ENCODE measurements around the gene FGR. TPM values are rescaled to one million over a fixed set of nuclear protein-coding genes. Genes with fewer than 3 reads are reported as not detected.

Gene FGR
- polyA plus RNA-seq, 1 donor (not counting 4 experiments of a cell fraction or from before 2014, with no cell fraction given), result 0.04 TPM

- Histone ChIP-seq H2AFZ (ENCODE audit: control insufficient read depth, low read length) (no peak overlapping the region), H3K9me3 (ENCODE audit: control insufficient read depth, low read depth, low read length) (no peaks in the 10 kb centered on the region), H3K79me2 (ENCODE audit: control insufficient read depth, insufficient read depth, low read length) (peaks cover 3% of the 10 kb centered on the region), H3K9me1 (ENCODE audit: control insufficient read depth, extremely low read depth, insufficient read depth, low read length) (no peaks in the 10 kb centered on the region), H3K4me3 (ENCODE audit: control insufficient read depth in 2 of 3, extremely low read depth in 1 of 3, insufficient read depth in 2 of 3, low read depth in 1 of 3, low read length in 3 of 3) (no peak overlapping the region), H3K36me3 (ENCODE audit: control insufficient read depth in 2 of 2, extremely low read depth in 1 of 2, insufficient read depth in 2 of 2, low read length in 2 of 2) (peaks cover 0 to 8% of the 10 kb centered on the region in 2 experiments), H4K20me1 (ENCODE audit: control insufficient read depth, extremely low read depth, insufficient read depth, low read length) (no peaks in the 10 kb centered on the region), H3K27me3 (ENCODE audit: control insufficient read depth, extremely low read depth, insufficient read depth, low read length) (no peaks in the 10 kb centered on the region), H3K27ac (ENCODE audit: control insufficient read depth, insufficient read depth, low read length) (no peak overlapping the region), H3K4me2 (ENCODE audit: control insufficient read depth, extremely low read depth, insufficient read depth, low read depth, low read length) (no peak overlapping the region), H3K4me1 (ENCODE audit: control insufficient read depth, extremely low read depth, insufficient read depth, low read length) (peaks cover 7% of the 10 kb centered on the region), H3K9ac (ENCODE audit: control insufficient read depth, extremely low read depth, insufficient read depth, low read length) (no peak overlapping the region)
- DNase-seq (ENCODE audit: low read depth, low spot score) (no peak), FAIRE-seq (no peak)
- dilution Hi-C loops (cut with MboI; ENCODE audit: extremely low pct_ligation_motif_present, low sequenced_read_pairs), result no loop called here
- TF ChIP-seq, protein P1, sequence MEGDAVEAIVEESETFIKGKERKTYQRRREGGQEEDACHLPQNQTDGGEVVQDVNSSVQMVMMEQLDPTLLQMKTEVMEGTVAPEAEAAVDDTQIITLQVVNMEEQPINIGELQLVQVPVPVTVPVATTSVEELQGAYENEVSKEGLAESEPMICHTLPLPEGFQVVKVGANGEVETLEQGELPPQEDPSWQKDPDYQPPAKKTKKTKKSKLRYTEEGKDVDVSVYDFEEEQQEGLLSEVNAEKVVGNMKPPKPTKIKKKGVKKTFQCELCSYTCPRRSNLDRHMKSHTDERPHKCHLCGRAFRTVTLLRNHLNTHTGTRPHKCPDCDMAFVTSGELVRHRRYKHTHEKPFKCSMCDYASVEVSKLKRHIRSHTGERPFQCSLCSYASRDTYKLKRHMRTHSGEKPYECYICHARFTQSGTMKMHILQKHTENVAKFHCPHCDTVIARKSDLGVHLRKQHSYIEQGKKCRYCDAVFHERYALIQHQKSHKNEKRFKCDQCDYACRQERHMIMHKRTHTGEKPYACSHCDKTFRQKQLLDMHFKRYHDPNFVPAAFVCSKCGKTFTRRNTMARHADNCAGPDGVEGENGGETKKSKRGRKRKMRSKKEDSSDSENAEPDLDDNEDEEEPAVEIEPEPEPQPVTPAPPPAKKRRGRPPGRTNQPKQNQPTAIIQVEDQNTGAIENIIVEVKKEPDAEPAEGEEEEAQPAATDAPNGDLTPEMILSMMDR (optimal IDR thresholded peaks at IDR 0.05 in 1 of 3, IDR thresholded peaks at IDR 0.05 in 1 of 3, conservative IDR thresholded peaks at IDR 0.05 in 1 of 3; ENCODE audit: extremely low read depth in 1 of 3, insufficient read depth in 2 of 3, low read length in 3 of 3), result no peak
- TF ChIP-seq EZH2 (IDR thresholded peaks at IDR 0.05; ENCODE audit: low read length), result no peak
These were observed 29.3 kb upstream of the FGR start for GRCh38 chr1:27664291-27664690.

- peaks cover 0 to 3% of the 10 kb centered on the region in 2 experiments for H3K36me3 ChIP-seq (ENCODE audit: control insufficient read depth in 2 of 2, extremely low read depth in 1 of 2, insufficient read depth in 2 of 2, low read length in 2 of 2)
- H2AFZ ChIP-seq (ENCODE audit: control insufficient read depth, low read length), result peak overlapping the region; percentile 34
- H3K9ac ChIP-seq (ENCODE audit: control insufficient read depth, extremely low read depth, insufficient read depth, low read length), result no peak overlapping the region
- H3K4me2 ChIP-seq (ENCODE audit: control insufficient read depth, extremely low read depth, insufficient read depth, low read depth, low read length), result no peak overlapping the region
- H3K79me2 ChIP-seq (ENCODE audit: control insufficient read depth, insufficient read depth, low read length), result no peaks in the 10 kb centered on the region
- no peak overlapping the region for H3K27ac ChIP-seq (ENCODE audit: control insufficient read depth, insufficient read depth, low read length)
- FAIRE-seq, result peak; percentile 85
- no peak for DNase-seq (ENCODE audit: low read depth, low spot score)
- peaks cover 3% of the 10 kb centered on the region for H4K20me1 ChIP-seq (ENCODE audit: control insufficient read depth, extremely low read depth, insufficient read depth, low read length)
- TF ChIP-seq, protein P1 (optimal IDR thresholded peaks at IDR 0.05 in 1 of 3, IDR thresholded peaks at IDR 0.05 in 1 of 3, conservative IDR thresholded peaks at IDR 0.05 in 1 of 3; ENCODE audit: extremely low read depth in 1 of 3, insufficient read depth in 2 of 3, low read length in 3 of 3), result peak; percentile 83 to 91 (median 86)
- TF ChIP-seq EZH2 (IDR thresholded peaks at IDR 0.05; ENCODE audit: low read length), result no peak
- dilution Hi-C loops (cut with MboI; ENCODE audit: extremely low pct_ligation_motif_present, low sequenced_read_pairs), result no loop called here
- no peaks in the 10 kb centered on the region for H3K9me3 ChIP-seq (ENCODE audit: control insufficient read depth, low read depth, low read length)
- H3K9me1 ChIP-seq (ENCODE audit: control insufficient read depth, extremely low read depth, insufficient read depth, low read length), result peaks cover 4% of the 10 kb centered on the region
- no peak overlapping the region for H3K4me3 ChIP-seq (ENCODE audit: control insufficient read depth in 2 of 3, extremely low read depth in 1 of 3, insufficient read depth in 2 of 3, low read depth in 1 of 3, low read length in 3 of 3)
- no peaks in the 10 kb centered on the region for H3K27me3 ChIP-seq (ENCODE audit: control insufficient read depth, extremely low read depth, insufficient read depth, low read length)
- peaks cover 16% of the 10 kb centered on the region for H3K4me1 ChIP-seq (ENCODE audit: control insufficient read depth, extremely low read depth, insufficient read depth, low read length)
These were observed 27.9 kb upstream of the FGR start for GRCh38 chr1:27662707-27663393.

Data from keratinocyte (primary cell).